HG03097 (cell line): Measurements from ENCODE around the gene MRRF.
"Not testable (repeated sequence)": the region's sequence is repeated elsewhere in the genome, so short reads cannot be mapped to it uniquely, and the experiment has no call there.

ENCODE experiments used
- ATAC-seq: cut with Tn5 transposase; IDR thresholded peaks from one replicate; pipeline ENCODE4 v1.9.1; 2021; ENCODE audit not compliant: unreplicated experiment, low FRiP score

The MRRF gene

GRCh38 chr9:122349201-122349600, 84.5 kb downstream of the MRRF start:
- ATAC-seq, result no peak

- ATAC-seq, result no peak
Observed at GRCh38 chr9:122350577-122351355, 86.1 kb downstream of the MRRF start.

GRCh38 chr9:122354536-122355199, 90.0 kb downstream of the MRRF start:
- ATAC-seq, result no peak

- no peak for ATAC-seq
Observed at GRCh38 chr9:122355336-122355875, 90.7 kb downstream of the MRRF start.

- ATAC-seq, result no peak
Observed at GRCh38 chr9:122356627-122357026, 91.9 kb downstream of the MRRF start.

GRCh38 chr9:122360891-122361290, 96.2 kb downstream of the MRRF start:
- no peak for ATAC-seq

GRCh38 chr9:122363131-122363530, 98.4 kb downstream of the MRRF start:
- not testable (repeated sequence) for ATAC-seq

GRCh38 chr9:122364117-122364782, 99.6 kb downstream of the MRRF start:
- ATAC-seq, result no peak

GRCh38 chr9:122364783-122365150, 100.1 kb downstream of the MRRF start:
- no peak for ATAC-seq

- ATAC-seq, result no peak
Observed at GRCh38 chr9:122366074-122366660, 101.5 kb downstream of the MRRF start.

GRCh38 chr9:122367065-122367464, 102.4 kb downstream of the MRRF start:
- no peak for ATAC-seq

- no peak for ATAC-seq
Observed at GRCh38 chr9:122367774-122368460, 103.2 kb downstream of the MRRF start.

- ATAC-seq, result no peak
Observed at GRCh38 chr9:122368642-122369041, 104.0 kb downstream of the MRRF start.

- ATAC-seq, result no peak
Observed at GRCh38 chr9:122370303-122370702, 105.6 kb downstream of the MRRF start.

- ATAC-seq, result no peak
Observed at GRCh38 chr9:122370869-122371755, 106.4 kb downstream of the MRRF start, which contains the start of gene PTGS1. Gene PTGS1, plus strand, starts transcription at chr9:122371024. Its CDS starts 61 bp downstream, at chr9:122371085.

GRCh38 chr9:122371846-122372245, 107.2 kb downstream of the MRRF start:
- no peak for ATAC-seq

- no peak for ATAC-seq
Observed at GRCh38 chr9:122372856-122373845, 108.5 kb downstream of the MRRF start.

GRCh38 chr9:122374885-122375420, 110.3 kb downstream of the MRRF start:
- no peak for ATAC-seq
